CD4-positive, alpha-beta T cell treated with Interleukin-15 for 1 hour (primary cell): ENCODE data around the gene SCGB1A1.
A peak's percentile ranks its signal among the peaks of the same experiment; 100 is the strongest.

Source experiments
- DNase-seq: peaks from one replicate; pipeline ENCODE4 v3.0.0-alpha.2; 2020

The SCGB1A1 gene

DNA sequence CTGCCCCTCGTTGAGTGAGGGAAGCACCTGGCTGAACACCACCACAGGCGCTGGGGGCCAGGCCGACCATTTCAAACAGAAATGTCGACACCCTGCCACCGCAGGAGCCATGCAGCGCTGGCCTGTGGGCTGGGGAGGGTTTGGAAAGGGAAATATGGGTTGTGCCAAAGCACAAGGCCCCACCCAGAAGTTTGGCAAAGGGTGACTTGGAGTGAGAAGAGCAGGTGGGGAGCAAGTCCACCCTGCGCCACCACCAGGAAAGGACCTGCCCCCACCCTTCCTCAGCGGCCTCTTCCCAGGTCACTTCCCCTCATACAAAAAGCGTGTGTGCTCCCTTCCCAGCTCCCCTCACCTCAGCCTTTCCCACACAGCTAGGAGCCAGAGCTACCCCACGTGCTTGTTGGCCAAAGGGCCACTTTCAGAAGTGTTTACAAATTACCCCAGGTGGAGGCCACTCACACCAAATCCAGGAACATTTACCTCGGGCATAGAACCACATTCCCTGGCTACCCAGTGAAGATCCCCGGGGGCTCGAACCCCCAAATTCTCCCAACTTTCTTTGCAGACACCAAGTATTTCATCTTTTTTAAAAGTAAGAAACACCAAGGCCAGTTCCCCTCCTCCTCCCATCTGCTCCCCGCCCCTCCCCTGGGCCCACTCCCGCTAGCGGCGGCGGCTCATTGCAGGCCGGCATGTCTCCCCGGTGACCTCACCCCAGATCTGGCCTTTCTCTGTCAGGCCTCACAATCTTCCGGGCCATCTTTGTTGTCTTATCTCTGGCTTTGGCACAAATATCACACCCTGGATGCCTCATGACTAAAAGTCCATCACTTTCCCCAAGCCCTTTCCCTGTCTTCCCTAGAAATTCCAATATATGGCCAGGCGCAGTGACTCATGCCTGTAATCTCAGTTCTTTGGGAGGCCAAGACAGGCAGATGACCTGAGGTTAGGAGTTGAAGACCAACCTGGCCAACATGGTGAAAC, 20.5 kb upstream of the SCGB1A1 start:
- DNase-seq = no peak

- no peak for DNase-seq
Observed at GRCh38 chr11:62399172-62399877, 19.5 kb upstream of the SCGB1A1 start.

DNA sequence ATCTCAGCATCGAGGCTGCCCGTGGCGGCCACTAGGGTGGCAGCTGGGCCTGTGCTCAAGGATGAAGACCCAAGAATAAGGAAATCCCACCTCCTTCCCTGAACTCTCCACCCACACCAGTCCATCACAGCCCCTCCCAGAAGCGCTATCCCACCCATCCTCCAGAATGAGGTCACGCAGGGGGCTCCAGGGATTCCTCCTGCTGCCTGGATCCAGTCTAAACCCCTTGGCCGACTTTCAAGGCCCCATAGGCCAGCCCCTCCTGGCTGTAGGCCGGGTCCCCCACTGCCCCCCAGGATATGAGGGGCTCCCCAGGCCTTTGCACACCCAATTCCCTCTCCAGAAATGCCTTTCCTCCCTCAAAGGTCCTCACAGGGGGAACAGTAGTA, 19.0 kb upstream of the SCGB1A1 start:
- DNase-seq = no peak

DNA sequence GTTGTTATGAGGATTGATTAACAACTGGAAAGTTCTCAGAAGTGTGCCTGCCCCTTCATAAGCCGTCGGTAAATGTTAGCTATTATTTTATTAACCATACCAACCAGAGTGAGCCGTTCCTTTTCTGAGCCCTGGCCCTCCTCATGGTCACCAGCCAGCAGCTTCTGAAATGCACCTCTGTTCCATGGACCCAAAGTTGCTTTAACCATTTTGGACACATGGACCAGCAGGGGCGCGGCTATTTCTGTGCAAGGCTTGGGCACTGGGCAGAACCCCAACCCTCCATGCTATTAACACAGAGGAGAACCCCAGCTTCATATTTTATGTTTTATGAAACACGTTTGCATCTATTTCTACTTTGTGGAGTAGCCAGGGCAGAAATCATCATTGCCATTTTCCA, 18.6 kb upstream of the SCGB1A1 start:
- no peak for DNase-seq

DNA sequence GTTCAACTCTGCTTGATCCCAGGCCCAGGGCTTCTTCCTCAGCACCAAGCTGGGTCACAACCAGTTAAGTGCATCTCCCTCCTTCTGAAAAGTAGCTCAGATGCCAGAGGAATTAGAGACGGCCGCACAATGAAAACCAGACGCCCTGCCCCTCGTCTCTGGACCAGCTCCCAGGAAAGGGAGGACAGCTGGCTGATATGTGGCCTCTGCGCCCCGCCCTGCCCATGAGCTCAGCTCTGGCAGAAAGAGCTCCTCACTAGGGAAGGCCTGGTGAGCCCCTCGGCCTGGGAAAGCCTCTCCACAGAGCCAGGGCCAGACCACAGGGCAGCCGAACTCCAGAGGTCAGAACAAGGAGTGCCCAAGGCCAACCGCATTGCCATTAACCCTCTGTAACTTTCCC, 18.1 kb upstream of the SCGB1A1 start:
- DNase-seq = no peak

DNA sequence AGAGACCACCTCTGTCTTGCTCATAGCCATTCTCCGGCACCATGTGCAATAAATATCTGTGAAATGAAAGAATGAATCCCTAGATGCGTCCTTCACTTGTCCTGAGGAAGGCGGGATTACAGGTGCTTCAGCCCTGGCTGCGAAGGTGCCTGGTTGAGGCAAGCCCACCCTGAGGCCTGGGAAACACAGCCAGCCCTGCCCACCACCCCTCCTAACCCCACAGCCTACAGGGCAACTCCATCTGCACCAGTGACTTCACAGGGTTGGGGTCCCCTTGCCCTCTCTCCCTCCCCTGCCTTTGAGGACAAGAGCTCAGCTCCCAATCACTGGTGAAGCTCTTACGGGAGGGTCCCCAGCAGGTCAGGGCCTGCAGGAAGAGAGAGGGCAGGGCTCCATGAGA, 17.5 kb upstream of the SCGB1A1 start:
- no peak for DNase-seq

DNA sequence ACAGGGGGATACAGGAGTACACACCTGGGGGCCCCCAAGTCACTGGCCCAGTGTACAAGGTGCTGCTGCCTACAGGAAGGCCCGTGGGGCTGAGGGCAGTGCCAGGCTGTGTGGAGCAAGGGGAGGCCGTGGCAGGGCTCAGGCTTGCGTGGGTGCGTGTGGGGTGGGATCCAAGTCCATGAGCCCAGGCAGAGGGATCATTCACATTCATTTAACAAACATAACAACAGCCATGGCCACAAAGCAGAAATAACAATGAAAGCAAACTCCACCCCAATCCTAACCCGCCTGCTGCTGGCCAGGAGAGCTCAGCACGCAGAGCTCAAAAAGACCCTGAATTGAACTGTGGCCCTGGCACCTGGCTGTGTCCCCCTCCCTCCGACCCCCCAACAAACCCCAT, 17.0 kb upstream of the SCGB1A1 start:
- no peak for DNase-seq

DNA sequence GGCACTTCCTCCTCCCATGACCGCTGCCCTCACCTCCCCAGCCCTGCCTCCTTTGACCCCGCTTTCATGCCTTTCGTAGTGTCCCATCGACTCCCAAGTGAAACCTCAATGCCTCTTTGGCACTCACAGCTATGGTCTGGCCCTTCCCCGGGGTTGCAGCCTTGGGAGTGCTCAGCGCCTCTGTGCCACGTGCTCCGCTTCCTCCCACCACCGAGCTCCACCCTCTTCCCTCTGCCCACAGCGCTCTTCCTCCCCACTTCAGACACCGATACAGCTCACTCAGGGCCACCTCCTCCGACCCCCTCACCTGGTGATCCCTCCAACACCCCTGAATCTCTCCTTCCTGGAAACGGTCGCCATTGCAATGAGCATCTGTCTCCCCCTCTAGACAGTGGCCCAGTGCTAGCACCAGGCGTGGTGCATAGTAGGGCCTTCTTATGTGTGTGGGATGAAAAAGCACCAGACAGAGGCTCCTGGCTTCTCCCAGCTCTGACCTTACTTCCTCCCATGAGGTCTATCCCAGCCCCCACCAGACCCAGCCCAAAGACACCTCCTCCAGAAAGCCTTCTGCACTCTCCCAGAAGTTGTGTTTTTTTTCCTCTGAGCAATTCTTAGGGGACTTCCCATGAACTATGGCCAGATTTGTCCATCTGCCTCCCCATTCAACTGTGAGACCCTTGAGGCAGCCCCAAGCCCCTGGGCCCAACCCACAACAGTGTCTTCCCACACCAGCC, 16.4 kb upstream of the SCGB1A1 start:
- DNase-seq = peak; percentile 49

- no peak for DNase-seq
Observed at GRCh38 chr11:62402960-62403730, 15.7 kb upstream of the SCGB1A1 start.

- DNase-seq = no peak
Observed at GRCh38 chr11:62404435-62404834, 14.4 kb upstream of the SCGB1A1 start.

GRCh38 chr11:62404901-62405300, 13.9 kb upstream of the SCGB1A1 start:
- DNase-seq = no peak

- DNase-seq = no peak
Observed at GRCh38 chr11:62406034-62406433, 12.8 kb upstream of the SCGB1A1 start.

DNA sequence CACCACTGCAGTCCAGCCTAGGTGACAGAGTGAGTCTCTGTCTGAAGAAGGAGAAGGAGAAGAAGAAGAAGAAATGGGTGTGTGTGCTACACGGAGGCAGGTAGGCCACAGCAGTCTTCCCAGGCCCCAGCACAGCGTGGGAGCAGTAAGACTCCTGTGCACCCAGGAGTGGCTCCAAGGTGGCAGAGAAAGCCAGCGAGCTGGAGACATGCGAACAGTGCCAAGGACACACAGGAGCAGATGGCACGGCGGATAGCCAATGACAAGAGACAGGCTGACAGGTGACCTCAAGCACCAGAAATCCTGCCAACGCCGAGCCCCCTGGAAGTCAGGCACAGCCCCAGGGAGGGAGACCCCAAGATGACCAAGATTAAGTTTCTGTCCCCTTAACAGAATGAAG, 9.0 kb upstream of the SCGB1A1 start:
- DNase-seq = no peak

GRCh38 chr11:62410972-62411371, 7.9 kb upstream of the SCGB1A1 start:
- no peak for DNase-seq

GRCh38 chr11:62411524-62411923, 7.3 kb upstream of the SCGB1A1 start:
- no peak for DNase-seq

DNA sequence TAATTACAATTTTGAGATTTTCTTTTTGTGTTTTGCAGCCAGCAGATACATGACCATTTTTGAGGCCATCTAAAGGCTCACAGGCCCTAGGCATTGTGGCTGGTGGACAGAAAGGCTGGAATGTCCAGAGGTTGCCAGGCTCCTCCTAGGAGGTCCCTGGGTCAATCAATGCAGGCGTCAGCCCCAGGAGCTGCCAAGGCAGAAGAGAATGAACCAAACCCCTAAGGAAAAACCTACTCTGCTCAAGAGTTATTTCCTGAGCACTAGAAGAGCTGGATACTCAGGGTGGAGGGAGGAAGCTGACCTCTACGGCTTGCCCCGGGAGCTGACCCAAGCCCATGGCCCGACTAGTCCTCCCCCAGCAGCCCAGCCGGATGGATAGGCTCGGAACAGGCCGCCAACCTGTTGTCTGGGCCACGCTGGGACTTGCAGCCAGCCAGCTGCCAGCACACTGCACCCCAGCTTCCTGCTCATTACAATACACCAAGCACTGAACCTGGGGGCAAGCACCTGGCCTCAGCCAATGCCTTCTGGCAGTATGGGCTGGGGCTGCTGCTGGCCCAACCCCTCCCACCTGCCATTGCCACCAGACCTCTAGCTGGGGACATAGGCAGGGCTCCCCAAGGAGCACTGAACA, 5.7 kb upstream of the SCGB1A1 start:
- DNase-seq = no peak

DNA sequence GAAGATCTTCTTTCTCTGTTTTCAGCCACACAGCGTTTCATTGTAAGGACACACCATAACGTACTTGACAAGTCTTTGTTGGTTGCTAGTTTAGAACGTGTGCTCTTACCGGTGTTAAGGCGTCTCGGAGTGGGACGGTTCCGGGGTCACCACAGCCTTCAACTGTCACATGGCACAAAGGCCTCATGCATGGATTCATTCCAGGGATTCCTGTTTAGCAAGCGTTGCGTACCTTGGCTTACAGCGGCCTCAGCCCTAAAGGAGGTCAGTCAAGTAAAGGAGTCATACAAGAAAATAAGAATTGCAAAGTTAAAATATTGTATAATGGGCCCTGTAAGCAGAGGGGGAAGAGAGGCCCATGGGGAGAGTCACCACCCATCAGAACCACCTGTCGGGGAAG, 2.2 kb upstream of the SCGB1A1 start:
- no peak for DNase-seq

DNA sequence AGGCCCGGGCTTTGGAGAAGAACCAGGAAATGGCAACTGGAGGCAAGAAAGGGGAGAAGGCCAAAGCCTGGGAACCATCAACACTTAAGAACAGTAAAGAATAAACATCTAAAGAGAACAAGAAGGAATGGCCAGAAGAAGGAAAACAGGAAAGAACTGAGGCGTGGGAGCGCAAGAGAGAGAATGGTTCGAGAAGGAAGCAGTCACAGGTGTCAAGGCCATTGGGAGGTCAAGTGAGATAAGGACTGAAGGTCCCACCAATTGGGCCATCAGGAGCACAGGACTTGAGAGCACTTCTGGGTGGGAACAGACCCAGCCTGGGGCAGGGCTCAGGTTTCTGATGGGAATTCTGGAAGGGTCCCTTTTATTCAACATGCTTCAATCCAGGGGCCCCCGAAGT, 697 bp upstream of the SCGB1A1 start:
- DNase-seq = no peak

GRCh38 chr11:62419314-62419929, 589 bp downstream of the SCGB1A1 start:
- no peak for DNase-seq

DNA sequence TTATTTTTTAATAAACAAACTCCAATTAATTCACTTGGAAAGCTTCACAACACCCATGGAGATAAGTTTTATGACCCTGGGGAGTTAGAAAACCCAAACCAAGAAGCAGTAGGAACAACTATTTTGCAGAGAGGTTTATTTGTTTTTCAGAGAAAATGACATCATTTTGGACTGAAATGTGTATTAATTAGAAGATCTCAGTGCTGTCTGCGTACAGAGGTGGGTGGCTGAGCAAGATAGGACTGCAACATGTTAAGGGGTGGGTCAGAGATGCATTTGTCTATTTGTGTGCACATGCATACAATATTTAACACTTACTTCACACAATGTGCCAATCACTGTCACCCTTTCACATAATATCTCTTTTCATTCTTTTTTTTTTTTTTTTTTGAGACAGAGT, 1.1 kb downstream of the SCGB1A1 start:
- no peak for DNase-seq

DNA sequence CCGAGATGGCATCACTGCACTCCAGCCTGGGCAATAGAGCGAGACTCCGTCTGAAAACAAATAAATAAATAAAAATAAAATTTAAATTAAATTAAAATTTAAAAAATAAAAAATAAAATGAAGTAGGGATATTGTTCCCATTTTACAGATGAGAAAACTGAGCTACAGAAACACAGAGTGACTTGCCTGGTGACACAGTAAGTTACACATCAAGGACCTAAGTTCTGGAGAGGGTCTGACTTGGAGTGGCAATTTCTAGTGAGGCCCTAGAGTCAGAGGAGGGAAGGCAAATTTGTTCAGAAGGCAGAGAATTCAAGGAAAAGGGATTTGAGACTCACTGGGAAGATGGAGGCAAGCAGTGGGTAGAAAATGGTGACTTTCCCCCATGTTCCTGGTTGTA, 2.0 kb downstream of the SCGB1A1 start:
- DNase-seq = no peak

- DNase-seq = no peak
Observed at GRCh38 chr11:62421996-62422395, 3.2 kb downstream of the SCGB1A1 start.
